Measurements from ENCODE around the gene RGP1. TPM values are rescaled to one million over a fixed set of nuclear protein-coding genes. Genes with fewer than 3 reads are reported as not detected.

The RGP1 gene
- total RNA-seq, 1 experiment from 2014 or later = 26.6 TPM

DNA sequence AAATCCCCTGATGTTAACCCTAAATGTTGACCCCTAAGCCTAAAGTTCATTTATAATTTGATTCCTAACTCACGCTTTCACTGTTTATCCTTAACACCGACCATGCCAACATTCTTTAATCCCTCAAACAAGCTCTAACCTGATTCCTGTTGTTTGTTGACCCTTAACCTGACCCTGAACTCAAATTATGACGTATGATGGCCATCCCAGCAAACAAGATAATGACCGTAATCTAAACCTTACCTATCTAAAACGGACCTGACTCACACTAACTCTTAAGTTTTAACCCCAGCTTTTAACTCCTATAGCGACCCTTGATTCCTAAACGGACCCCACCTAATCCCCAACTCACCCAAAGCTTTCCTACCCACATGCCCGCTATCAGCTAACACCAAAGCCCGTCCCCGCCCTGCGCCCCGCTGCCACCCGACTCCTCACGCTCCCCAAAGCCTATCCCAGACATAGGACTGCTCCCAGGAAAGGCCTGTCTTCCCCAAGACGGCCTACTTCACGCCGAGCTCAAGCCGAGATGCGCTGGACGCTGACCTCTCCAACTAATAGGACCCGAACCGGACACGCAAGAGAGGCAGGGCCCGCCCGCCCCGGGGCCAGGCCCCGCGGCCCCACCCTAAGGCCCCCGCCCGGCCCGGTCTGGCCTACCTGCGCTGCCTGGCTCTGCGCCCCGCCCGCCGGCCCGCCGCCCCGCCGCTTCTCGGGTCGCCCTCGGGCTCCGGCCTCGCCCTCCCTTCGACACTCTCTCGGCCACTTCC lies 17.5 kb upstream of the RGP1 start:
- Mint-ChIP-seq H3K4me1 (ENCODE audit: low read depth, unreplicated experiment) (no peaks in the 10 kb centered on the region), H3K27ac (ENCODE audit: unreplicated experiment) (no peak overlapping the region), H3K9me3 (ENCODE audit: low read depth, unreplicated experiment) (no peaks in the 10 kb centered on the region), H3K36me3 (ENCODE audit: insufficient read depth, unreplicated experiment) (peaks cover 40% of the 10 kb centered on the region), H3K4me3 (ENCODE audit: low read depth, unreplicated experiment) (no peak overlapping the region), H3K27me3 (ENCODE audit: unreplicated experiment) (no peaks in the 10 kb centered on the region)
- no TSS peak for BruUV-seq (replicated peaks)
- TF ChIP-seq CTCF (IDR thresholded peaks at IDR 0.05; ENCODE audit: unreplicated experiment) = no peak
- DNase-seq = no peak
- intact Hi-C loops (cut with micrococcal nuclease; ENCODE audit: unreplicated experiment) = loop anchor here (10.0 kb wide), 2 partner anchors 67 to 83 kb away; partner anchors contain the start of genes ARHGEF39, HINT2 and SPAG8
- CTCF ChIA-PET = interaction anchor here (0.6 to 1.9 kb wide), 12 partner anchors 15 to 171 kb away, joined by 3 to 9 read pairs (median 4); partner anchors contain the start of genes ARHGEF39, CCDC107, GBA2 and RGP1

GRCh38 chr9:35732185-35732799 lies 16.8 kb upstream of the RGP1 start, which contains the start of the genes CREB3 and TLN1:
CREB3 (plus strand) TSS chr9:35732666; CDS start chr9:35732773, 107 bp downstream.
TLN1 (minus strand) TSS chr9:35732195; CDS start chr9:35725694, 6,501 bp downstream.
- BruUV-seq (replicated peaks) = no TSS peak
- no peak for TF ChIP-seq CTCF (IDR thresholded peaks at IDR 0.05; ENCODE audit: unreplicated experiment)
- Mint-ChIP-seq H3K36me3 (ENCODE audit: insufficient read depth, unreplicated experiment) (peaks cover 40% of the 10 kb centered on the region), H3K4me1 (ENCODE audit: low read depth, unreplicated experiment) (no peaks in the 10 kb centered on the region), H3K27ac (ENCODE audit: unreplicated experiment) (no peak within 1 kb of the TSS), H3K27me3 (ENCODE audit: unreplicated experiment) (no peaks in the 10 kb centered on the region), H3K4me3 (ENCODE audit: low read depth, unreplicated experiment) (no peak within 1 kb of the TSS), H3K9me3 (ENCODE audit: low read depth, unreplicated experiment) (no peaks in the 10 kb centered on the region)
- DNase-seq = peak; percentile 94
- CTCF ChIA-PET = interaction anchor here (0.6 to 1.9 kb wide), 11 partner anchors 15 to 171 kb away, joined by 3 to 9 read pairs (median 4); partner anchors contain the start of genes ARHGEF39, CCDC107, GBA2 and RGP1
- intact Hi-C loops (cut with micrococcal nuclease; ENCODE audit: unreplicated experiment) = loop anchor here (10.0 kb wide), 2 partner anchors 67 to 83 kb away; partner anchors contain the start of genes ARHGEF39, HINT2 and SPAG8

GRCh38 chr9:35732800-35733541 lies 16.1 kb upstream of the RGP1 start:
- Mint-ChIP-seq H3K27me3 (ENCODE audit: unreplicated experiment) (no peaks in the 10 kb centered on the region), H3K4me1 (ENCODE audit: low read depth, unreplicated experiment) (no peaks in the 10 kb centered on the region), H3K9me3 (ENCODE audit: low read depth, unreplicated experiment) (no peaks in the 10 kb centered on the region), H3K4me3 (ENCODE audit: low read depth, unreplicated experiment) (no peak overlapping the region), H3K27ac (ENCODE audit: unreplicated experiment) (no peak overlapping the region), H3K36me3 (ENCODE audit: insufficient read depth, unreplicated experiment) (peaks cover 40% of the 10 kb centered on the region)
- DNase-seq = peak; percentile 54
- TSS peak; percentile 77 for BruUV-seq (replicated peaks)
- CTCF ChIA-PET = interaction anchor here (0.6 to 1.9 kb wide), 8 partner anchors 16 to 1087 kb away, joined by 3 to 9 read pairs (median 4); partner anchors contain the start of genes ARHGEF39, CCDC107, GALT and GBA2
- TF ChIP-seq CTCF (IDR thresholded peaks at IDR 0.05; ENCODE audit: unreplicated experiment) = no peak
- intact Hi-C loops (cut with micrococcal nuclease; ENCODE audit: unreplicated experiment) = loop anchor here (10.0 kb wide), 2 partner anchors 68 to 82 kb away; partner anchors contain the start of genes ARHGEF39, HINT2 and SPAG8

GRCh38 chr9:35734096-35734495 lies 15.0 kb upstream of the RGP1 start:
- H3K27ac Mint-ChIP-seq (ENCODE audit: unreplicated experiment) = no peak overlapping the region
- TF ChIP-seq CTCF (IDR thresholded peaks at IDR 0.05; ENCODE audit: unreplicated experiment) = no peak
- H3K27me3 Mint-ChIP-seq (ENCODE audit: unreplicated experiment) = no peaks in the 10 kb centered on the region
- no peak overlapping the region for H3K4me3 Mint-ChIP-seq (ENCODE audit: low read depth, unreplicated experiment)
- DNase-seq = no peak
- no TSS peak for BruUV-seq (replicated peaks)
- H3K36me3 Mint-ChIP-seq (ENCODE audit: insufficient read depth, unreplicated experiment) = peaks cover 49% of the 10 kb centered on the region
- intact Hi-C loops (cut with micrococcal nuclease; ENCODE audit: unreplicated experiment) = loop anchor here (10.0 kb wide), 2 partner anchors 69 to 81 kb away; partner anchors contain the start of genes ARHGEF39, HINT2 and SPAG8
- CTCF ChIA-PET = interaction anchor here (0.6 kb wide), 1 partner anchor 580 kb away, joined by 3 read pairs; no protein-coding TSS in a partner anchor
- H3K4me1 Mint-ChIP-seq (ENCODE audit: low read depth, unreplicated experiment) = no peaks in the 10 kb centered on the region
- H3K9me3 Mint-ChIP-seq (ENCODE audit: low read depth, unreplicated experiment) = no peaks in the 10 kb centered on the region

Data from Calu3 (cell line).